Measurements from ENCODE around the gene MRPS10.

MRPS10 gene

DNA sequence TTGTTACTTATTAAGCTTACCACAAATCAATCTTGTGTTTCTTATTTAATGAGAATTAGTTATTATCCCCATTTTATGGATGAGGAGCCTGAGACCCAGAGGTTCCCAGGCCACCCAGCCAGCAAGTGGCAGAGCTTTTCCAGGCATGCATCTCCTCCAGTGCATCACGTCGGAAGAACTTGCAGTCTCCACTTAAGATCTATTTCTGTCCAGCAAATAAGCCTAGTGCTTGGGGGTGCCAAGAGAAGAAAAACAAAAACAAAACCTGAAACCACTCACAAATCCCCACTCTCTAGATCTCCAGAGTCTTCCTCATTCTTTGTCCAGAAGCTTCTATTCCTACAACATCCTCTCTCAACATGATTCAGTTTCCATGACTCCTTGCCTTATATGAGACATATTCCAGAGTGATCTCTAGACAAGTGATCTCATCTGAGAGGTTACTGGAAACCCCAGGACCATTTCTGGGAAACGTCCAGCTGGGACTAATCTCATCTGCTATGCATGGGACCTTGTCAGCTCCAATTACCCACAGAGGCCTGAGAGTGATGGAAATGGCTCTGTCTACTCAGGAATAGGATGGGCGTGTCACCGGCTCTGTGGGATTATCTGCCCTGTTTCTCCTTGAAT, 27.0 kb downstream of the MRPS10 start:
- TF ChIP-seq, protein P1, sequence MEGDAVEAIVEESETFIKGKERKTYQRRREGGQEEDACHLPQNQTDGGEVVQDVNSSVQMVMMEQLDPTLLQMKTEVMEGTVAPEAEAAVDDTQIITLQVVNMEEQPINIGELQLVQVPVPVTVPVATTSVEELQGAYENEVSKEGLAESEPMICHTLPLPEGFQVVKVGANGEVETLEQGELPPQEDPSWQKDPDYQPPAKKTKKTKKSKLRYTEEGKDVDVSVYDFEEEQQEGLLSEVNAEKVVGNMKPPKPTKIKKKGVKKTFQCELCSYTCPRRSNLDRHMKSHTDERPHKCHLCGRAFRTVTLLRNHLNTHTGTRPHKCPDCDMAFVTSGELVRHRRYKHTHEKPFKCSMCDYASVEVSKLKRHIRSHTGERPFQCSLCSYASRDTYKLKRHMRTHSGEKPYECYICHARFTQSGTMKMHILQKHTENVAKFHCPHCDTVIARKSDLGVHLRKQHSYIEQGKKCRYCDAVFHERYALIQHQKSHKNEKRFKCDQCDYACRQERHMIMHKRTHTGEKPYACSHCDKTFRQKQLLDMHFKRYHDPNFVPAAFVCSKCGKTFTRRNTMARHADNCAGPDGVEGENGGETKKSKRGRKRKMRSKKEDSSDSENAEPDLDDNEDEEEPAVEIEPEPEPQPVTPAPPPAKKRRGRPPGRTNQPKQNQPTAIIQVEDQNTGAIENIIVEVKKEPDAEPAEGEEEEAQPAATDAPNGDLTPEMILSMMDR (IDR thresholded peaks at IDR 0.05; ENCODE audit: low read depth, low read length, missing control alignments), result no peak
- DNase-seq (ENCODE audit: low read depth), result no peak
- H3K4me3 ChIP-seq (ENCODE audit: low read depth, low read length), result no peak overlapping the region

DNA sequence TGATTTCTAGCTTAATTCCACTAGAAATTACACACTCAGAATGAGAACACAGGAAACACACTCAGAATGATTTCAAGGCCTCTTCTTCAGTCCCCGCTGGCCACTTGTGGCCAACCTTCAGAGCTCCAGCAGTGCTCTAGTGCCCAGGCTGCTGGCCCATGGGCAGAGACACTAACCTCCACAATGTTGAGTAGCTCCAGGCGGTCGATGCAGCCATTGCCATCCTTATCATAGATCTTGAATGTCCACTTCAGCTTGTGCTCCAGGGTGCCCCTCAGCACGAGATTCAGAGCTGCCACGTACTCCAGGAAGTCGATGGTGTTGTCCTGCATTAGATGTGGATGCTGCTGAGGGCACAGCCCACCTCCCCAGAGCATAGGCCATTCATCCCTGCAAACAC, 29.3 kb downstream of the MRPS10 start:
- no peak for DNase-seq (ENCODE audit: low read depth)
- TF ChIP-seq, protein P1 (IDR thresholded peaks at IDR 0.05; ENCODE audit: low read depth, low read length, missing control alignments), result no peak
- no peak overlapping the region for H3K4me3 ChIP-seq (ENCODE audit: low read depth, low read length)

DNA sequence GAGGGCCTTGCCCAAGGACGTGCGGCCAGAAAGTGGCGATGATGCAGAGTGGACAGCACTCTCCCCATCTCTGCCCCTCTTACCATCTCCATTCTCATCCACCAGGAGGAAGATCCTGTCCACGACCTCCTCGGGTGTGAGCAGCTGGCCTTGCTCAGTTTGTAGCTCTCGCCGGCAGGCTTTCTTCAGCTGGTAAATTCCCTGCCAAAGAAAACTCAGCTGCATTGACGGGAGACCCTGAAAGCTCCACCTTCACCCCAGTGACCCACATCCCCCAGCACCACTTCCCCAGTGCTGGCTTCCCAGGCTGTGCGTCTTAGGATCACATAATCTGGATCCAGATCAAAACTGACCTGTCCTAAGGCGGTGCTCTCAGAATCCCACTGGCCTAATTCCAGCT, 32.1 kb downstream of the MRPS10 start:
- DNase-seq (ENCODE audit: low read depth), result no peak
- no peak overlapping the region for H3K4me3 ChIP-seq (ENCODE audit: low read depth, low read length)
- TF ChIP-seq, protein P1 (IDR thresholded peaks at IDR 0.05; ENCODE audit: low read depth, low read length, missing control alignments), result no peak

DNA sequence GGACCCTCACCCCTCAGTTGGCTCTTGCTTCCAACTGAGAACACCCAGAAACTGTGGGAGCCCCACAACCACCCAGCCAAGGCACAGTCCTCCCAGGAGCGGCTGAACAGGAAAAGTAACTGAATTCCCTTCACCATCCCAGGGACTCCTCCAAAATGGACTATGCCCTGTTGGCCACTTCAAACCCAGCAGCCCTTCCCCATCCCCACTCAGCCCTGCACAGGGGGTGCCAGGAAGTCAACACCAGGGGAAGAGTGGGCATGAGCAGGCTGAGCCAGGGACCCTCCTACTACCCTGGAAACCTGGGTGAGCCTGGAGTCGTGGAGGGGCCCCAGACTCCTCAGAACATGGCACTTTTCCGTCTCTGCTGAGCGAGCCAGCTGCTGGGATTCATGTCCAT, 33.2 kb downstream of the MRPS10 start:
- no peak overlapping the region for H3K4me3 ChIP-seq (ENCODE audit: low read depth, low read length)
- DNase-seq (ENCODE audit: low read depth), result no peak
- TF ChIP-seq, protein P1 (IDR thresholded peaks at IDR 0.05; ENCODE audit: low read depth, low read length, missing control alignments), result no peak

DNA sequence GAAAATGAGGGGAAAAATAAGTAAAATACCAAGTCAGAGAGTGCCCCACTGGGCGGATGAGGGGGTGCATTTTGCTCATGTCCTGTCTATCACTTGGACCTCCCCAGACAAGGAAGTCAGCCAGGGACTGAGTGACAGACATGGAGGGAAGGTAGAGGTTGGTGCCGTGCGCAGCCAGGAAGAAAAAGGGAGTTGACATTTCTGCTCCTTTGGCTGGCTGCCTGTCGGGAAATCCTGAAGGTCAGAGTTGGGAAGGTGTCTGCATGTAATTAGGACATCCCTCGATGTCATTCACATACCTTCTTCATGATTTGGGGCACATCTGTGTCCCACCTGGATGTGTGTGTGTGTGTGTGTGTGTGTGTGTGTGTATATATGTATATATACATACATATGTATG, 35.6 kb downstream of the MRPS10 start:
- DNase-seq (ENCODE audit: low read depth), result no peak
- TF ChIP-seq, protein P1 (IDR thresholded peaks at IDR 0.05; ENCODE audit: low read depth, low read length, missing control alignments), result no peak
- no peak overlapping the region for H3K4me3 ChIP-seq (ENCODE audit: low read depth, low read length)

DNA sequence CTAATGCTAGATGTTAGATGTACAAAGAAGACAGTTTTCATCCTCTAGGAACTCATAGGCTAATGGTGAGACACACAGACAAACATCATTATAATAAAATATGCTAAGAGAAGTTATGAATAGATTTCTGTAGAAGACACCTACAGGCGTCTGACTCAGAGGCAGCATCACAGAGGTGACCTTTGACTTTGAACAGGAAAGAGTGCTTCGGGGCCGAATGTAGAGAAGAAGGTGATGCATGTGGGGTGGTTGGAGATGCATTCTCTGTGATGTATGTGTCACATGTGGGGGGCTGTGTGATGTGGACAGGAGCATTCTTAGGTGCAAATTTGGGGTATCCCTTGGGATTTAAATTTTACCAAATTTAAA, 37.7 kb downstream of the MRPS10 start:
- no peak overlapping the region for H3K4me3 ChIP-seq (ENCODE audit: low read depth, low read length)
- TF ChIP-seq, protein P1 (IDR thresholded peaks at IDR 0.05; ENCODE audit: low read depth, low read length, missing control alignments), result no peak
- DNase-seq (ENCODE audit: low read depth), result no peak

DNA sequence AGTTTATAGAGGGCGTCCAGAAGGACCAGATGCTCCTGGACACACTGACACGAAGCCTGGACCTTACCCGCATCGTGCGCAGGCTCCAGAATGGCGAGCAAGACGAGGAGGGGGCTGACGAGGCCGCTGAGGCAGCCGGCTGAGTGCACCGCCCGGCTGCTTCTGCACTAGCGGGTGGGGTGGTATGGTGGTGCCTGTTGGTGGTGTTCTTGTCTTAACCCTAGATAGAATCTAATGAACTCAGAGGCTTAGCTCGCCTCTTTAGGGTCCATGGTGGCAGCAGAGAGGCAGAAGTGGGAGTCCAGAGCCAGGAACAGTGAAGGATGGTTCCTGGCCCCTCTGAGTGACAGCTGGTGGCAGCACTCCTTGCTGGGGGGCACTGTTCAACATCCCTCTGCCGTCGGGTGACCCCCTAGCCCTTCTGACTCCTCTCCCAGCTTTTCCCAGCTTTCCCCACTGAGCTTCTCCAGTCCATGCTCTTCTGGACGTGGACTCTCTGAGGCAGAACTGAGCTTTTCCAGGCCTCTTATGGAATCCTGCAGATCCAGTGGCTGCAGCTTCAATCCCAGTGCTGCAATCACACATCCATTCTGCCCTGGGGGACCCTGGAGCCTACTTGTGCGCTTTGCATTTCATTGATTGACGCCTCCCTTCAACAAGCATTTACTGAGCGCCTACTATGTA, 38.3 kb downstream of the MRPS10 start:
- DNase-seq (ENCODE audit: low read depth), result no peak
- H3K4me3 ChIP-seq (ENCODE audit: low read depth, low read length), result no peak overlapping the region
- TF ChIP-seq, protein P1 (IDR thresholded peaks at IDR 0.05; ENCODE audit: low read depth, low read length, missing control alignments), result no peak

Data from GM12864 (cell line).